Measurements from ENCODE around the gene EGLN1.

DNA sequence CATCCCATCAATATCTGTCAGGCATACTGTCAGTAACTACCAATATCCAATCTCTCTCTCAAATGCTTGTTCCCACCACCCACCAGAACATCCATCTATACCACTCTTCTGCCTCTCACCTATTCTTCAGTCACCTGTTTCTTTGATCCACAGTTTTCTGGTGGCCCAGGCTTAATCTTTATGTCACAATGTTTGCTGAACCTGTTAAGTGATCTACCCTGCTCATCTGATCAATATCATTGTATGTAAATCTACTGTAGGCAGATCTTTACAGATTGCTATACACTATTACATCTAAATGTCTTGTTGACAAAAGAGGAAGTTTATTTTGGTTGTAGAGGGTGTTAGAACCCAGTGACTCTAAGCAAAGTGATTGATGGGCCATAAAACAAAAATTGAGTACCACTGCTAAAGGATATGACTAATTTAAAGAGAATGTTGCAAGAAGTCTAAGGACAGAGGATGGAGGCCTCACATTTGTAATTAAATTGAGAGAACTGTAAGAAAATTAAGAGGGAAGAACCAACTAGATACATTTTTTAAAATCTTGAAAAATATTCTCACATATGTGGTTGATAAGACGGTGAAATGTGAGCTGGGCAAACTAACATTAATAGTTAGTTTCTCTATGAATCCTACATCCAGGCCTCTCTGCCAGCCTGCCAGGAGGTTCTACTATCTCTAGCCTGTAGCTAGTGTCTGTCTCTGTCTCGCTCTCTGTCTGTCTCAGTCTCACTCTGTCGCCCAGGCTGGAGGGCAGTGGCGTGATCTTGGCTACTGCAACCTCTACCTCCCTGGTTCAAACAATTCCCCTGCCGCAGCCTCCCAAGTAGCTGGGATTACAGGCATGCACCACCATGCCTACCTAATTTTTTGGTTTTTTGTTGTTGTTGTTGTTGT, 34.1 kb downstream of the EGLN1 start:
- TF ChIP-seq, protein P1, sequence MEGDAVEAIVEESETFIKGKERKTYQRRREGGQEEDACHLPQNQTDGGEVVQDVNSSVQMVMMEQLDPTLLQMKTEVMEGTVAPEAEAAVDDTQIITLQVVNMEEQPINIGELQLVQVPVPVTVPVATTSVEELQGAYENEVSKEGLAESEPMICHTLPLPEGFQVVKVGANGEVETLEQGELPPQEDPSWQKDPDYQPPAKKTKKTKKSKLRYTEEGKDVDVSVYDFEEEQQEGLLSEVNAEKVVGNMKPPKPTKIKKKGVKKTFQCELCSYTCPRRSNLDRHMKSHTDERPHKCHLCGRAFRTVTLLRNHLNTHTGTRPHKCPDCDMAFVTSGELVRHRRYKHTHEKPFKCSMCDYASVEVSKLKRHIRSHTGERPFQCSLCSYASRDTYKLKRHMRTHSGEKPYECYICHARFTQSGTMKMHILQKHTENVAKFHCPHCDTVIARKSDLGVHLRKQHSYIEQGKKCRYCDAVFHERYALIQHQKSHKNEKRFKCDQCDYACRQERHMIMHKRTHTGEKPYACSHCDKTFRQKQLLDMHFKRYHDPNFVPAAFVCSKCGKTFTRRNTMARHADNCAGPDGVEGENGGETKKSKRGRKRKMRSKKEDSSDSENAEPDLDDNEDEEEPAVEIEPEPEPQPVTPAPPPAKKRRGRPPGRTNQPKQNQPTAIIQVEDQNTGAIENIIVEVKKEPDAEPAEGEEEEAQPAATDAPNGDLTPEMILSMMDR (conservative IDR thresholded peaks at IDR 0.05; ENCODE audit: low read length) = no peak
- TF ChIP-seq EZH2phosphoT487 (IDR thresholded peaks at IDR 0.05; ENCODE audit: borderline replicate concordance, low read depth, low read length) = no peak
